Kidney (tissue), 14 donors: ENCODE results near the gene SH3RF2. TPM values are rescaled to one million over a fixed set of nuclear protein-coding genes. Genes with fewer than 3 reads are reported as not detected.

Experiments used
- DNase-seq, 5 donors: peaks; one replicate each; pipeline ENCODE4 v3.0.0-alpha.2; 2013 to 2020
- FAIRE-seq: peaks from 2 replicates; lab custom pipeline; 2012; peaks lifted over from hg19 to GRCh38; lab: Jason Lieb, UNC
- H3K27ac ChIP-seq, 2 donors: one replicate each; pipeline ENCODE4 v1.7.0; 2013; ENCODE audit warnings: low read depth in 2 of 2, low read length in 2 of 2, inconsistent platforms in 1 of 2
- H3K27me3 ChIP-seq: one replicate; pipeline ENCODE4 v1.7.1; 2013; ENCODE audit warnings: low read length, inconsistent platforms; ENCODE audit not compliant: control insufficient read depth, insufficient read depth
- H3K36me3 ChIP-seq, 3 donors: one replicate each; pipeline versions ENCODE4 v1.7.0 to v1.7.1; 2013; ENCODE audit warnings: low read length in 3 of 3, control low read depth in 1 of 3, inconsistent platforms in 1 of 3; ENCODE audit not compliant: insufficient read depth in 3 of 3, control insufficient read depth in 2 of 3
- H3K4me1 ChIP-seq, 3 donors: one replicate each; pipeline versions ENCODE4 v1.7.0 to v1.7.1; 2013; ENCODE audit warnings: low read length in 3 of 3, inconsistent platforms in 1 of 3, low read depth in 1 of 3; ENCODE audit not compliant: control insufficient read depth in 2 of 3, insufficient read depth in 2 of 3
- H3K4me3 ChIP-seq, 3 donors: one replicate each; pipeline versions ENCODE4 v1.7.0 to v1.8.1; 2013; ENCODE audit warnings: low read length in 3 of 3, control low read depth in 1 of 3, inconsistent platforms in 1 of 3
- H3K9ac ChIP-seq, 3 donors: one replicate each; pipeline versions ENCODE4 v1.7.0 to v1.7.1; 2013; ENCODE audit warnings: low read length in 3 of 3, control low read depth in 1 of 3, inconsistent platforms in 1 of 3
- H3K9me3 ChIP-seq, 3 donors: one replicate each; pipeline versions ENCODE4 v1.7.0 to v1.7.1; 2013; ENCODE audit warnings: low read length in 3 of 3, control low read depth in 1 of 3, inconsistent platforms in 1 of 3; ENCODE audit not compliant: control insufficient read depth in 2 of 3, insufficient read depth in 1 of 3
- intact Hi-C: fragments of 100-400 bp; cut with DNase I; formaldehyde crosslinking; loops from one replicate; pipeline ENCODE4 v1.11.1; 2022
- polyA plus RNA-seq: library from polyadenylated mRNA; stranded (reverse); fragments of 350-450 nt; fragmentation: Illumina TruSeq; extraction: RNeasy Lipid Tissue Mini Kit (QIAGEN cat#74804); gene quantifications from one replicate; pipeline ENCODE4 v1.2.3, GENCODE V29; 2014; ENCODE audit warnings: low read depth, low replicate concordance; ENCODE audit not compliant: insufficient read depth
- total RNA-seq: library from RNA; stranded (reverse); fragmentation: NEBNext Ultra II Directional; extraction: Animal tissue kit (Norgen Biotek cat#: 25700); gene quantifications from one replicate; pipeline ENCODE4 v1.2.1, GENCODE V29; 2021
- TF ChIP-seq, protein P1 (sequence below): IDR thresholded peaks from 3 replicates; pipeline ENCODE4 v1.5.1; 2012; ENCODE audit warnings: mild to moderate bottlenecking, moderate library complexity, borderline replicate concordance; ENCODE audit not compliant: insufficient read depth; ENCODE audit errors: extremely low read depth
- donor health status: control.
- donor health status: control.
- donor health status: control.
- donor health status: control.
- donor health status: control.
- donor health status: DM: yes; HTN: yes; CAD: no.
- donor health status: Normal renal cell carcinoma (clear cell type).

SH3RF2 gene
- total and polyA plus RNA-seq, 2 donors from 2014 or later, result 1.3 to 4.9 TPM

DNA sequence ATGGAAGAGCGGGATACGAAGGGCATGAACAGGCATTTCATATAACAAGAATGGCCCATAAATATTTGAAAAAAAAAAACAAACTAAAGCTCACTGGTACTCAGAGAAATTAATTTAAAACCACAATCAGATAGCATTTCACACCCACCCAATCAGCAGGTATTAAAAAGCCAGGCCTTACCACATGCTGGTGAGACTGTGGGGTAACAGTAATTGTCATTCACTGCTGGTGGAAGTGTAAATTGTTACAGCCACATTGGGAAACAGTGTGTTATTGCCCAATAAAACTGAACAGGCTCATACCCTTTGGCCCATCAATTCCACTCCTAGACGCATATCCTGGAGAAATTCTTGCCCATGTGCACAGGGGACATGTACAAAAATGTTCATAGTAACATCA is 103.0 kb downstream of the SH3RF2 start:
- intact Hi-C loops, result no loop called here
- no peaks in the 10 kb centered on the region for H3K4me1 ChIP-seq
- no peak overlapping the region for H3K9ac ChIP-seq
- no peaks in the 10 kb centered on the region for H3K9me3 ChIP-seq
- no peak for FAIRE-seq
- no peaks in the 10 kb centered on the region for H3K36me3 ChIP-seq
- no peak overlapping the region for H3K4me3 ChIP-seq
- H3K27ac ChIP-seq, result no peak overlapping the region
- DNase-seq, result no peak
- TF ChIP-seq, protein P1, sequence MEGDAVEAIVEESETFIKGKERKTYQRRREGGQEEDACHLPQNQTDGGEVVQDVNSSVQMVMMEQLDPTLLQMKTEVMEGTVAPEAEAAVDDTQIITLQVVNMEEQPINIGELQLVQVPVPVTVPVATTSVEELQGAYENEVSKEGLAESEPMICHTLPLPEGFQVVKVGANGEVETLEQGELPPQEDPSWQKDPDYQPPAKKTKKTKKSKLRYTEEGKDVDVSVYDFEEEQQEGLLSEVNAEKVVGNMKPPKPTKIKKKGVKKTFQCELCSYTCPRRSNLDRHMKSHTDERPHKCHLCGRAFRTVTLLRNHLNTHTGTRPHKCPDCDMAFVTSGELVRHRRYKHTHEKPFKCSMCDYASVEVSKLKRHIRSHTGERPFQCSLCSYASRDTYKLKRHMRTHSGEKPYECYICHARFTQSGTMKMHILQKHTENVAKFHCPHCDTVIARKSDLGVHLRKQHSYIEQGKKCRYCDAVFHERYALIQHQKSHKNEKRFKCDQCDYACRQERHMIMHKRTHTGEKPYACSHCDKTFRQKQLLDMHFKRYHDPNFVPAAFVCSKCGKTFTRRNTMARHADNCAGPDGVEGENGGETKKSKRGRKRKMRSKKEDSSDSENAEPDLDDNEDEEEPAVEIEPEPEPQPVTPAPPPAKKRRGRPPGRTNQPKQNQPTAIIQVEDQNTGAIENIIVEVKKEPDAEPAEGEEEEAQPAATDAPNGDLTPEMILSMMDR, result no peak
- H3K27me3 ChIP-seq, result no peaks in the 10 kb centered on the region

DNA sequence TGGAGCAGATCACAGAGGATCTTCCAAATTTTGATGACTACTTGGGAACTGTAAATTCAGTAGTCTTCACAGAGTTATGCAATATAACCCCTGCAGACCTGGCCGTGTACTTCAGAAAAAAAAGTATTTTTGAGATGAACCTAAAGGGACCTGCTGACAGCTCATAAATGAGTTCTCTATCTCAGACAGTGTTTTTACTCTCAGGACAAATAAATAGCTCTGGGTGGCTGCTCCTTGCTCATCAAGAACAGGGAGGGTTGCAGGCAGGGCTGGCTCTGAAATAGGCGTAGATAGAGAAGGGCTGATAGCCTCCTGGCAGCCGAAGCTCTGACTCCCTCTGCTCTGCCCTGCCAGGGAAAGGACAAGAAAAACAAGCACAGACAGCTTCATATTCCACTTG is 104.1 kb downstream of the SH3RF2 start:
- intact Hi-C loops, result no loop called here
- DNase-seq, result no peak
- Histone ChIP-seq H3K4me3 (no peak overlapping the region), H3K4me1 (no peaks in the 10 kb centered on the region), H3K9ac (no peak overlapping the region), H3K9me3 (no peaks in the 10 kb centered on the region), H3K27ac (no peak overlapping the region), H3K27me3 (no peaks in the 10 kb centered on the region), H3K36me3 (no peaks in the 10 kb centered on the region)
- TF ChIP-seq, protein P1, result no peak
- FAIRE-seq, result no peak

DNA sequence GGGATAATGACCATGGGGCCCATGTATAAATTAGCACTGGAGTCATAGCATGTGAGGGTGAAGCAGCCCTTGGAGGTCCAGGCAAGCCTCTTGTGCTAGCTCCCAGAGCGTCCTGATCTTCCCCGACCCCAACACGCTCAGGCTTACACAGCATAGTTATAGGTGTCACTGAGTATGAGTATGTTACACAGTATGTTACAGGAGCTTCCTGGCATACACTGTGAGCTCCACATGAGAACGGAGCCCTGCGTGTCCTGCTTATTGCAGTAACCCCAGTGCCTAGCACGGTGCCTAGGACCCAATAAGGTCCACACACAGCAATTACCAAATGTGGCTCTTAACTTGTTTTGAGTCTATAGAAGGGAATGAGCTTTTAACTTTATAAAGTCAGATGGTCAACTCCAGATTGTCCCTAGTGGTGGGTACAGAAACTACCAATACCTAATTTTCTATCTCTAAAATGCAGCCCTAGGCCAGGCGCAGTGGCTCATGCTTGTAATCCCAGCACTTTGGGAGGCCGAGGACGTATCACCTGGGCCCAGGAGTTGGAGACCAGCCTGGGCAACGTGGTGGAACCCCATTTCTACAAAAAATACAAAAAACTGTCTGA is 104.9 kb downstream of the SH3RF2 start:
- no peaks in the 10 kb centered on the region for H3K4me1 ChIP-seq
- TF ChIP-seq, protein P1, result no peak
- intact Hi-C loops, result no loop called here
- H3K27me3 ChIP-seq, result no peaks in the 10 kb centered on the region
- no peaks in the 10 kb centered on the region for H3K9me3 ChIP-seq
- no peak for FAIRE-seq
- H3K9ac ChIP-seq, result no peak overlapping the region
- H3K27ac ChIP-seq, result no peak overlapping the region
- no peaks in the 10 kb centered on the region for H3K36me3 ChIP-seq
- DNase-seq, result no peak
- H3K4me3 ChIP-seq, result no peak overlapping the region
